Measurements from ENCODE around the gene SHLD1. TPM values are rescaled to one million over a fixed set of nuclear protein-coding genes. Genes with fewer than 3 reads are reported as not detected.

The SHLD1 gene
- total RNA-seq, 3 donors from 2014 or later (not counting 1 experiment from before 2014, with no cell fraction given), result 6.6 to 12.2 (median 8.3) TPM

GRCh38 chr20:5706797-5707196 is 43.4 kb upstream of the SHLD1 start:
- 94% methylated on average over 9 of the region's 9 CpGs for WGBS (ENCODE audit: insufficient coverage)
- no peak for DNase-seq
- intact Hi-C loops (cut with micrococcal nuclease), result no loop called here
- no peak overlapping the region for H3K27ac Mint-ChIP-seq
- H3K9me3 ChIP-seq (ENCODE audit: control insufficient read depth, insufficient read depth, low read length), result no peaks in the 10 kb centered on the region
- no peaks in the 10 kb centered on the region for H3K4me1 Mint-ChIP-seq
- H3K27me3 ChIP-seq (ENCODE audit: control insufficient read depth, insufficient read depth, low read length), result no peaks in the 10 kb centered on the region
- H3K4me1 ChIP-seq (ENCODE audit: control insufficient read depth, insufficient read depth, low read length), result no peaks in the 10 kb centered on the region
- no peak for ATAC-seq
- H3K27me3 Mint-ChIP-seq (ENCODE audit: low read depth in 2 of 2), result peaks cover 8 to 17% of the 10 kb centered on the region in 2 donors
- no peak overlapping the region for H3K4me3 ChIP-seq (ENCODE audit: low read length)
- H3K9me3 Mint-ChIP-seq, result no peaks in the 10 kb centered on the region
- H3K4me3 Mint-ChIP-seq, result no peak overlapping the region
- H3K27ac ChIP-seq (ENCODE audit: low read length), result no peak overlapping the region
- TF ChIP-seq CTCF (IDR thresholded peaks at IDR 0.05), result no peak
- no peaks in the 10 kb centered on the region for H3K36me3 ChIP-seq (ENCODE audit: control insufficient read depth, insufficient read depth, low read length)
- H3K36me3 Mint-ChIP-seq, result no peaks in the 10 kb centered on the region

GRCh38 chr20:5710551-5710950 is 39.6 kb upstream of the SHLD1 start:
- H3K9me3 ChIP-seq (ENCODE audit: control insufficient read depth, insufficient read depth, low read length), result peaks cover 7% of the 10 kb centered on the region
- H3K36me3 Mint-ChIP-seq, result no peaks in the 10 kb centered on the region
- H3K27ac ChIP-seq (ENCODE audit: low read length), result no peak overlapping the region
- H3K4me3 ChIP-seq (ENCODE audit: low read length), result no peak overlapping the region
- H3K4me1 Mint-ChIP-seq, result peaks cover 12 to 14% of the 10 kb centered on the region in 2 donors
- no peaks in the 10 kb centered on the region for H3K9me3 Mint-ChIP-seq
- H3K27ac Mint-ChIP-seq, result no peak overlapping the region
- H3K4me3 Mint-ChIP-seq, result no peak overlapping the region
- peaks cover 19% of the 10 kb centered on the region for H3K4me1 ChIP-seq (ENCODE audit: control insufficient read depth, insufficient read depth, low read length)
- no peaks in the 10 kb centered on the region for H3K27me3 ChIP-seq (ENCODE audit: control insufficient read depth, insufficient read depth, low read length)
- H3K36me3 ChIP-seq (ENCODE audit: control insufficient read depth, insufficient read depth, low read length), result no peaks in the 10 kb centered on the region
- DNase-seq (no peak), ATAC-seq (no peak)
- H3K27me3 Mint-ChIP-seq (ENCODE audit: low read depth in 2 of 2), result peaks cover 8 to 17% of the 10 kb centered on the region in 2 donors
- TF ChIP-seq CTCF (IDR thresholded peaks at IDR 0.05), result no peak
- intact Hi-C loops (cut with micrococcal nuclease), result no loop called here
- 80% methylated on average over 3 of the region's 3 CpGs for WGBS (ENCODE audit: insufficient coverage)

- Mint-ChIP-seq H3K27ac (peak overlapping the region; percentile 15 to 62), H3K9me3 (no peaks in the 10 kb centered on the region), H3K27me3 (ENCODE audit: low read depth in 2 of 2) (peaks cover 7 to 16% of the 10 kb centered on the region in 2 donors), H3K4me1 (peaks cover 14 to 15% of the 10 kb centered on the region in 2 donors), H3K4me3 (no peak overlapping the region), H3K36me3 (no peaks in the 10 kb centered on the region)
- intact Hi-C loops (cut with micrococcal nuclease), result no loop called here
- TF ChIP-seq CTCF (IDR thresholded peaks at IDR 0.05), result no peak
- Histone ChIP-seq H3K4me3 (ENCODE audit: low read length) (no peak overlapping the region), H3K27me3 (ENCODE audit: control insufficient read depth, insufficient read depth, low read length) (no peaks in the 10 kb centered on the region), H3K36me3 (ENCODE audit: control insufficient read depth, insufficient read depth, low read length) (no peaks in the 10 kb centered on the region), H3K27ac (ENCODE audit: low read length) (peak overlapping the region; percentile 74), H3K4me1 (ENCODE audit: control insufficient read depth, insufficient read depth, low read length) (peaks cover 19% of the 10 kb centered on the region), H3K9me3 (ENCODE audit: control insufficient read depth, insufficient read depth, low read length) (peaks cover 7% of the 10 kb centered on the region)
- DNase-seq, result peak; percentile 15 to 96
- peak; percentile 84 to 87 (median 86) for ATAC-seq
- WGBS (ENCODE audit: insufficient coverage), result 63% methylated on average over 3 of the region's 4 CpGs
Observed at GRCh38 chr20:5714261-5715041, 35.8 kb upstream of the SHLD1 start.

Measured in natural killer cell (primary cell).